PC-9 (cell line): Measurements from ENCODE around the gene ZFYVE16. TPM values are rescaled to one million over a fixed set of nuclear protein-coding genes. Genes with fewer than 3 reads are reported as not detected.

ENCODE experiments used
- BruUV-seq: library from RNA; stranded (reverse); fragments of 400-500 nt; replicated peaks from 2 replicates; lab custom pipeline; 2021; lab: Mats Ljungman, UMichigan
- CTCF ChIA-PET: fragments of 300-600 bp; sonication (Branson Sonifier 250); formaldehyde crosslinking; loops from one replicate; lab custom pipeline; 2022; ENCODE audit warnings: antibody characterized with exemption; lab: Charles Lee
- POLR2A ChIA-PET: fragments of 300-600 bp; sonication (Branson Sonifier 250); formaldehyde crosslinking; loops from one replicate; lab custom pipeline; 2022; ENCODE audit warnings: antibody characterized with exemption; ENCODE audit not compliant: unreplicated experiment; lab: Charles Lee
- DNase-seq, 2 experiments: peaks; one replicate each; pipeline versions ENCODE4 v3.0.0 to v3.0.0-alpha.2; 2015 to 2022; ENCODE audit warnings: mixed read lengths in 1 of 2
- H2AFZ ChIP-seq: fragments of 200-600 bp; sonication (generic); 2 replicates; pipeline ENCODE4 v1.8.1; 2017; ENCODE audit warnings: antibody characterized with exemption
- H3F3A ChIP-seq: fragments of 200-600 bp; sonication (generic); 2 replicates; pipeline ENCODE4 v1.8.1; 2017; ENCODE audit warnings: antibody characterized with exemption, mild to moderate bottlenecking, low read depth; ENCODE audit not compliant: insufficient read depth
- H3K27ac ChIP-seq: fragments of 200-600 bp; sonication (generic); 2 replicates; pipeline ENCODE4 v1.6.1; 2016; ENCODE audit warnings: mixed run types
- H3K27me3 ChIP-seq: fragments of 200-600 bp; sonication (generic); 2 replicates; pipeline ENCODE4 v1.6.1; 2016; ENCODE audit warnings: low read depth, mixed run types; ENCODE audit not compliant: insufficient read depth
- H3K36me3 ChIP-seq: fragments of 200-600 bp; sonication (generic); 2 replicates; pipeline ENCODE4 v1.6.1; 2016; ENCODE audit warnings: low read depth, mixed run types
- H3K4me1 ChIP-seq: fragments of 200-600 bp; sonication (generic); replicated peaks from 2 replicates; pipeline ENCODE4 v1.6.1; 2016; ENCODE audit warnings: mixed run types; ENCODE audit not compliant: insufficient read depth
- H3K4me2 ChIP-seq: fragments of 200-600 bp; sonication (generic); 2 replicates; pipeline ENCODE4 v1.6.1; 2017; ENCODE audit warnings: mixed run types
- H3K4me3 ChIP-seq: fragments of 200-600 bp; sonication (generic); 2 replicates; pipeline ENCODE4 v1.6.1; 2016; ENCODE audit warnings: mixed run types
- H3K79me2 ChIP-seq: fragments of 200-600 bp; sonication (generic); 2 replicates; pipeline ENCODE4 v1.6.1; 2017; ENCODE audit warnings: low read depth, mixed run types
- H3K9me2 ChIP-seq: fragments of 200-600 bp; sonication (generic); 2 replicates; pipeline ENCODE4 v1.8.1; 2017; ENCODE audit warnings: mild to moderate bottlenecking; ENCODE audit not compliant: insufficient read depth
- H3K9me3 ChIP-seq: fragments of 200-600 bp; sonication (generic); 2 replicates; pipeline ENCODE4 v1.8.1; 2016; ENCODE audit warnings: low read depth; ENCODE audit not compliant: insufficient read depth
- H4K20me1 ChIP-seq: fragments of 200-600 bp; sonication (generic); 2 replicates; pipeline ENCODE4 v1.8.1; 2017; ENCODE audit not compliant: insufficient read depth
- EZH2 ChIP-seq: fragments of 200-600 bp; sonication (generic); IDR thresholded peaks from 2 replicates; pipeline ENCODE4 v1.8.0; 2017; ENCODE audit warnings: antibody characterized with exemption, low read depth
- intact Hi-C: fragments of 100-400 bp; cut with micrococcal nuclease; formaldehyde crosslinking; loops from one replicate; pipeline ENCODE4 v1.10.0; 2022; ENCODE audit not compliant: unreplicated experiment
- total RNA-seq: library from RNA; stranded (reverse); gene quantifications from 2 replicates; pipeline ENCODE4 v1.2.3, GENCODE V29; 2021
- TF ChIP-seq, protein P1 (sequence below): fragments of 200-600 bp; sonication (generic); conservative IDR thresholded peaks from 2 replicates; pipeline ENCODE4 v1.6.1; 2017; ENCODE audit warnings: mixed run types, antibody characterized with exemption, mild to moderate bottlenecking, moderate library complexity

Gene ZFYVE16
- total RNA-seq, 1 experiment from 2014 or later: 27.7 TPM

DNA sequence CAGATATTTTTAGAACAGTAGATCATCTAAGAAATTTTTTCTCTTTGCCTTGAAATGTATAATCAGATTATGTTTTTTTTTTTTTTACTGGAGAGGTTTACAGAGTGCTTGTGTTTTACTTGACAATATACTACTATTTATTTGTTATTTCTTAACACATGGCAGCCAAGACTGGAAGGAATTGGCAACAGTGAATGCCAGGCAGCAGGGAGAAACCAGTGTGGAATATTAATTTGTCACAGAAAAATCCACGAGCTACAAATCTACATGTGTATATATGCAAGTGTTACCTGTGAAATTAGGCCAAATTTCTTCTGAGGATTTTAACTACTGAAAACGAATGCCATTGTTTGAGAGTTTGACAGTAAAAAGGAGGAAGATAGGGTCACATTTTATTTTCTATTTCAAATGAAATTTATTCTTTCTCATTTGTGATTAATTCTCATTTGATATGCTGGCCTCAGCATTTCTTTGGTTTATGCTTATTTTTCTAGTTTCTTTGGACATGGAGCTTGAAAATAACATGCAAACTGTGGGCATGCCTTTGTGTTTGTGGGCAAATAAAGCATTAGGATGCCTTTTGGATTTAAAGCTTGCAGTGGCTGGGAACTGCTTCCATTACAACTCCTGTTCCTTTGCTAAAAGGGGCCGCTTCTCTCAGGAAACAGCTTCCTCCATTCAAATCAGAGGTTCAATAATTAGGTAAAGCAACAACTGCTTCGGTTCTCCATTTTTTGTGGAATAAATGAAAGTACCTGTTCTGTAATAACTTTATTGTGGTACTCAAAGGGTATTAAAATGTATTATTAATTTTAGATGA is 39.0 kb upstream of the ZFYVE16 start:
- no peak for DNase-seq
- no peaks in the 10 kb centered on the region for H3K36me3 ChIP-seq
- TF ChIP-seq, protein P1, sequence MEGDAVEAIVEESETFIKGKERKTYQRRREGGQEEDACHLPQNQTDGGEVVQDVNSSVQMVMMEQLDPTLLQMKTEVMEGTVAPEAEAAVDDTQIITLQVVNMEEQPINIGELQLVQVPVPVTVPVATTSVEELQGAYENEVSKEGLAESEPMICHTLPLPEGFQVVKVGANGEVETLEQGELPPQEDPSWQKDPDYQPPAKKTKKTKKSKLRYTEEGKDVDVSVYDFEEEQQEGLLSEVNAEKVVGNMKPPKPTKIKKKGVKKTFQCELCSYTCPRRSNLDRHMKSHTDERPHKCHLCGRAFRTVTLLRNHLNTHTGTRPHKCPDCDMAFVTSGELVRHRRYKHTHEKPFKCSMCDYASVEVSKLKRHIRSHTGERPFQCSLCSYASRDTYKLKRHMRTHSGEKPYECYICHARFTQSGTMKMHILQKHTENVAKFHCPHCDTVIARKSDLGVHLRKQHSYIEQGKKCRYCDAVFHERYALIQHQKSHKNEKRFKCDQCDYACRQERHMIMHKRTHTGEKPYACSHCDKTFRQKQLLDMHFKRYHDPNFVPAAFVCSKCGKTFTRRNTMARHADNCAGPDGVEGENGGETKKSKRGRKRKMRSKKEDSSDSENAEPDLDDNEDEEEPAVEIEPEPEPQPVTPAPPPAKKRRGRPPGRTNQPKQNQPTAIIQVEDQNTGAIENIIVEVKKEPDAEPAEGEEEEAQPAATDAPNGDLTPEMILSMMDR: no peak
- H3K27ac ChIP-seq: no peak overlapping the region
- no peaks in the 10 kb centered on the region for H3K9me2 ChIP-seq
- H3K27me3 ChIP-seq: no peaks in the 10 kb centered on the region
- ChIA-PET CTCF (no interaction called here), POLR2A (interaction anchor here (0.7 kb wide), 1 partner anchor 21 kb away, joined by 12 read pairs; no protein-coding TSS in a partner anchor)
- no peaks in the 10 kb centered on the region for H3K4me1 ChIP-seq
- no peaks in the 10 kb centered on the region for H3K9me3 ChIP-seq
- H3K4me2 ChIP-seq: no peak overlapping the region
- intact Hi-C loops: no loop called here
- H3K79me2 ChIP-seq: no peaks in the 10 kb centered on the region
- H2AFZ ChIP-seq: no peak overlapping the region
- no peak overlapping the region for H3K4me3 ChIP-seq
- H3F3A ChIP-seq: no peaks in the 10 kb centered on the region
- BruUV-seq: no TSS peak
- H4K20me1 ChIP-seq: no peaks in the 10 kb centered on the region

DNA sequence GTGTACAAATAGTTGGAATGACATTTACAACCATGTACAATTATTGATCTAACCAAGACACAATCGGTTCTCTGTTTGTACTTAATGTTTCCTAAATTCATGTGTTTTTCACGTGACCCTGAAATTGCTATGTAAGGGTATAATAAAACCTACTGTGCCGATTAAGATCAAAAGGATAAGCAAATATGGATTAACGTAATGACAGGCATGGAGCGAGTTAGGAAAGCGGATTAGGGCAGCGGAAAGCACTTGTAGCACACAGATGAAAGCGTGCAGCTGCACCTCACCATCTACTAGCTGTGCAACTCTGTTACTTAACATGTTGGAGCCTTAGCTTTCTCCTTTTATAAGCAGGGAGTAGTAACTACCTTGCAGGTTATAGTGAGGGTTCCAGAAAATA is 38.3 kb upstream of the ZFYVE16 start:
- Histone ChIP-seq H3K4me3 (no peak overlapping the region), H3K27me3 (no peaks in the 10 kb centered on the region), H2AFZ (no peak overlapping the region), H3K4me1 (no peaks in the 10 kb centered on the region), H3K79me2 (no peaks in the 10 kb centered on the region), H3K9me2 (no peaks in the 10 kb centered on the region), H4K20me1 (no peaks in the 10 kb centered on the region), H3K36me3 (no peaks in the 10 kb centered on the region), H3K9me3 (no peaks in the 10 kb centered on the region), H3K4me2 (no peak overlapping the region), H3K27ac (no peak overlapping the region), H3F3A (no peaks in the 10 kb centered on the region)
- TF ChIP-seq, protein P1: no peak
- TF ChIP-seq EZH2: no peak
- DNase-seq: no peak
- POLR2A ChIA-PET: no interaction called here
- intact Hi-C loops: no loop called here
- BruUV-seq: no TSS peak
- CTCF ChIA-PET: no interaction called here

DNA sequence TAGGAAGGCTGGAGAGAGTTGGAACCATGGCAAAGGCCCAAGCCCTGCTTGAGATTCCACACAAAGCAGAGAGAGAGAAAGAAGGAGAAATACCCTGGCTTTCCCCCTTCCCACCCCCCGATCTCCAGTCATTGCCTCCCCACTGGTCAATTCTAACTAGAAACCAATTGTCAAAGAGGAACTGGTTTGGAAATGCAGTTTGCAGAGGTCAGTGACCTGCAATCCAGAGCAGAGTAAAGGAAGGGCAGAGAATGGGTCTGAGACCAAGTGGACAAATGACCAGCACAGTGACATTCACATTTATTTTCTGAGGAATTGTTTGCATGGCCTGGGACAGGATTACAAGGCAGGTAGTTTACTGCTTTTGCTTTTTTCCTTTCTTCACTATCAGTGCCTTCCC is 37.5 kb upstream of the ZFYVE16 start:
- Histone ChIP-seq H3K9me2 (no peaks in the 10 kb centered on the region), H2AFZ (no peak overlapping the region), H3K36me3 (no peaks in the 10 kb centered on the region), H3K9me3 (no peaks in the 10 kb centered on the region), H3K27ac (no peak overlapping the region), H3K79me2 (no peaks in the 10 kb centered on the region), H3K4me3 (no peak overlapping the region), H3K27me3 (no peaks in the 10 kb centered on the region), H3F3A (no peaks in the 10 kb centered on the region), H3K4me1 (no peaks in the 10 kb centered on the region), H3K4me2 (no peak overlapping the region), H4K20me1 (no peaks in the 10 kb centered on the region)
- POLR2A ChIA-PET: no interaction called here
- DNase-seq: no peak
- TF ChIP-seq, protein P1: no peak
- no peak for TF ChIP-seq EZH2
- no TSS peak for BruUV-seq
- intact Hi-C loops: no loop called here
- CTCF ChIA-PET: no interaction called here
